Inflammatory macrophage (primary cell): ENCODE measurements around the gene NTSR2.

Experiments used
- DNase-seq, 2 donors: peaks; one replicate each; pipeline ENCODE4 v3.0.0-alpha.2; 2020 to 2022
- total RNA-seq, 18 experiments: gene quantifications; one replicate each; lab custom pipeline; 2026; ENCODE audit warnings: mixed read lengths in 6 of 18, inconsistent platforms in 2 of 18; lab: John Stamatoyannopoulos, UW

The NTSR2 gene
- 0 to 0.04 (median 0) reads per million in 18 experiments for total RNA-seq

DNA sequence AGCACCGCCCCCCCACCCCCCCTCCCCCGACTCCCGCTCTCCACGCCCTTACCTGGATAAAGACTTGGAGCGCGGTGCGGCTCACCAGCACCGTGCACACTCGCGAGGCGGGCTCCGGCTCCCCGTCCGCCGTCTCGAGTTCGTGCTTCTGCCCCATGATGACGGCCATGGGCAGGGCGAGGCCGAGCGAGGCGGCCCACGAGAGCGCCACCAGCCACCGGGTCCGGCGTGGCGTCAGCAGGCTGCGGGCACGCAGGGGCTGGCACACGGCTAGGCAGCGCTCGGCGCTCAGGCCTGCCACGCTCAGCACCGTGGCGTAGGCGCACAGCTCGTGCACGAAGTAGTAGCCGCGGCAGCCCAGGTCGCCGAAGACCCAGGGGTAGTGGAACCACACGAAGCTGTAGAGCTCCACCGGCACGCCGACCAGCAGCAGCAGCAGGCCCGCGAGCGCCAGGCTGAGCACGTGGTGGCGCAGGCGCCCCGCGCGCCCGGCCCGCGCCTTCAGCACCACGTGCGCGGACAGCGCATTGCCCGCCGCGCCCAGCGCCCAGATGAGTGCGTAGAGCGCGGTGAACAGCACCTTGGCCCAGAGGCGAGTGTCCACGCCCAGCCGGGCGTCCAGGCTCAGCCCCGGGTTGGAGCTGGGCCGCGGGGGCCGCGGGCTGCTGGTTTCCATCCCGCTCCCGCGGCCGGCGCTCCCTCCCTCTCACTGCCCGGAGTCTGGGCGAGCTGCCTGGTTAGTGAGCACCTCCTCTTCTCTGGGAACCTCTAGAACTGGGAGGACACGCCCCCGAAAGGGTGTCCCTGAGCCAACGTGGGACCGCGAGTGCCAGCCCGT is at the start of gene NTSR2:
Gene NTSR2, minus strand, starts transcription at position 742 of the 838 bp plus-strand sequence. Its CDS starts 66 bp downstream, at position 676.
- peak; percentile 25 to 54 for DNase-seq

DNA sequence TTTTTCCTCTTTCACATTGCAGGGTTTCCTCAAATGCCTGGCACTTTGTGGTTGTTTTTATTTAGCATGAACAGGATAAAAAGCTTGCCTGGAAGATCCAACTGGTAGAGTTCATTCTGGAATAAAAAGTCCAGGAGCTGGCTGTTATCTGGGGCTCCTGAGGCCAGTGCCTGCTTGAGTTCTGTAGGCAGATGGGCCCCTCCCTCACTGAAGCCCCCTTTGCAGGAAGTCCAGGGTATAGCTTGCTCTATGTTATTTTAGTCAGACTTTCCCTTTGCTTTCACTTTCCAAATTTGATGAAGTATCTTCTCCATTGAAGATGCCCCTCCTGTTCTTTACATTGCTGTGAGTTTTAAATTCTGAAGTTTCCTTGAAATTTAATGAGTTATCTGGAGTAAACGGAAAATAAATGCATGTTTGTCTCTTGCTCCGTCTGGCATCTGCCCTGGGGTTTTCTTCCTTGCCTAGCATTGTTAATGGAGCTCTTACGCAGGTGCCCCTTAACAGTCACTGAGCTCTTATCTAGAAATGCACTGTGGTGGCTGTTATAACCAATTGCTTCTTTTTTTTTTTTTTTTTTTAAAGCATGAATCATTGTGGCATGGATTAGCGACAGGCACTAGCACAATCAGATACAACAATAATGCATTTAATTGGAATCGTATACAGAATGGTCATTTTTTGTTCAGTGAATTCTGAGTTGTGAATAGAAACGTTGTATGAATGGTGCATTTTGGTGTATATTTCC is 49.4 kb upstream of the NTSR2 start:
- DNase-seq: no peak

DNA sequence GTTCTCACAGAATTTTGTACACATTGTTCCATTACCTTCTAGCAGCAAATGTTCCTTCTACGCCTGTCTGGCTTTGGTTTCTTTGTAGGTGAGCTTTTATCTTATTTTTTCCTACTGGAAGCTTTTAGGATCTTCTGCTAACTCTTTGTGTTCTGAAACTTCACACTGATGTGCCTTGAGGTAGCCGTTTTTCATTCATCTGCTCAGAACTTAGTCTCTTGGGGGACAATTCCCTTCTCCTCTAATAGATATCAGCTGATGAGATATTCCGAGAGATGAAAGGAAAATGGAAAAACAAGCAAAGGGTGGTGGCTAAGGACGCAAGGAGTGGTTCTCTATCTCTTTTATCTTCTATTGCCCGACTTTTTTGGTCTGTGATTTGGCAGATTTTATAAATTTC is 48.6 kb upstream of the NTSR2 start:
- DNase-seq: no peak

DNA sequence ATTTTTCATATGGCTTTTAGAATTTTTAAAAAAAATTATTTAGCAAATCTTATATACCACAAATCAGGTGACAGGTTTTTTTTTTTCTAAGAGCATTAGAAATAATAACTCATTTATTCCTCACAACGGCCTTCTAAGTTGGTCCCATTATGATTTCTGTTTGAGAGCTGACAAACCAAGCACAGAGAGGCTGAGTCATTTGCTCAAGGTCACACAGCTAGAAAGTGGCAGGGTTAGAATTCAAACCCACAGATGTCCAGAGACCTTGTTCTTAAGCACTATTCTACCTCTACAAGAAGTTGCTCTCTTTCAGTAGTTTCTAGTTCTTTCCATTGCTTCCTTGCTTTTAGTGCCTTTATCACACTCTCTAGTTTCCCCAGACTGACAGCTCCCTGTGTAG is 47.6 kb upstream of the NTSR2 start:
- no peak for DNase-seq

- peak in 1 of 2 donors; percentile 32 for DNase-seq
These were observed 46.8 kb upstream of the NTSR2 start for GRCh38 chr2:11716689-11717321.

GRCh38 chr2:11715987-11716652 is 46.1 kb upstream of the NTSR2 start:
- no peak for DNase-seq

DNA sequence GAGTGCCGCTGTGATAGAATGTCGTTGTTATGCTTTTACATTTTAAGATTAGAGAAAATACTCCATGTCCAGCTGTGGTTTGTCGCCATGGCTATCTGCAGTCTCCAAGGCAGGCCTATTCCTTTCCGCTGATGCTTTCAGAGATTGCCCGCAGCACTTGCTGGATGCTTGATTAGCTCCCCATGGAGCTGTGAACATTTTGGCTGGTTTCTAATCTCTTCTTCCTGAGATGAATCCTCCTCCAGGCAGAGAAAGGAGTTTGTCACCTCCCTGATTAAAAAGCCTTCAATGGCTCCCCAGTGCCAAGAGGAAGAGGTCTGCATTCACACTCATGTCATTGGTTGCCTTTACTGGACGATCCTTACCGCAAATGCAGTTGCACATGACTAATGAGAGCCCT is 43.8 kb upstream of the NTSR2 start:
- no peak for DNase-seq

GRCh38 chr2:11712866-11713265 is 42.9 kb upstream of the NTSR2 start:
- no peak for DNase-seq

GRCh38 chr2:11711751-11712150 is 41.8 kb upstream of the NTSR2 start:
- DNase-seq: peak; percentile 45 to 70

- DNase-seq: no peak
These were observed 41.3 kb upstream of the NTSR2 start for GRCh38 chr2:11711354-11711716.

DNA sequence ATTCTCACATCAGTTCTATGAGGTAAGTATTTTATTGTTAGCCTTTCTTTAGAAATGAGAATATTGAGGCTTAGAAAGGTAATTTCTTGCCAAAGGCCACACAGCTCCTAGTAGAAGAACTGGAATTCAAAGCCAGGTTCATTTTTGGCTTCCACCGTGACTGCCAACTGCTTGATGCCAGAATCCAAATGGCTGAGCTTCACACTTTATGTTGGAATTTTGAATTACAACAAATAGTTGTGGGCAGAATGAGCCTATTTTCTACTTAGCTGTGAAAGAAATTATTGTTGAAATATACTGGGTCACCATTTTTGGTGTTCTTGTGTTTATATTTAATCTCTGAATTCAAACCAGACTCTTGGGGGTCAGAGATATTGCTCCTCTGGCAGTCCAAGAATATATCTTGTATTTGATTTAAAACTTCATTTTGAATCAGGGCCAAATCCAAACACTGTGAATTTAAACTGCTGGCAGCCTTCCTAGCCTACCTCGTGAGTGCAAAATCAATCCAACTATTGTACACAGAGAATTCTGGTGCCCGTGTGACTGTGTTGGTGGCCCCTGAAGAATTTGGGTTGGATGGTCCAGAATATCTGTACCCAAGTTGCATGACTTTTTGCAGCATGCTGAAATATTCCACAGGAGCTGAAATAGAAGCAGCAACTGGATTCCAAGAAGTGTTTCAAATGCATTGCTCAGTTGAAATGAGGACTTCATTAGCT is 40.8 kb upstream of the NTSR2 start:
- peak in 1 of 2 donors; percentile 50 for DNase-seq

- DNase-seq: no peak
These were observed 40.2 kb upstream of the NTSR2 start for GRCh38 chr2:11710210-11710609.

GRCh38 chr2:11709293-11709692 is 39.3 kb upstream of the NTSR2 start:
- DNase-seq: no peak

DNA sequence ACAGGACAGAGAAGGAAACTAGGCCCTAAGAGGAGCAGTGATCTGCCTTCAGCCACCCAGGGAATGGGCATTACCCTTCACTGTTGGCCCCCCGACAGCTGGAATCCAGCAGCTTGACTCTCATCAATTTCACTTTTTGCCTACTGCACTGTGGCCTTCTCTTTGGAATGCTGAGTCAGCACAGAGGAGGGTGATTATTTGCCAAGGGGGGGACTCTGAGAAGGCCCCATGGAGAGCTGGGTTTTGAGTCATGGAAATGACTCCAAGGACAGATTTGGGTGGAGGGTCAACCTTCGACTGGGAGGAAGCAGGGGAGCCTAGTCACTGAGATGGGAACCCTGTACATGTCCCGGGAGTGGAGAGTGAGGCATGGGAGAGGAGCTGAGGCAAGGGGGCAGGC is 38.1 kb upstream of the NTSR2 start:
- DNase-seq: no peak

DNA sequence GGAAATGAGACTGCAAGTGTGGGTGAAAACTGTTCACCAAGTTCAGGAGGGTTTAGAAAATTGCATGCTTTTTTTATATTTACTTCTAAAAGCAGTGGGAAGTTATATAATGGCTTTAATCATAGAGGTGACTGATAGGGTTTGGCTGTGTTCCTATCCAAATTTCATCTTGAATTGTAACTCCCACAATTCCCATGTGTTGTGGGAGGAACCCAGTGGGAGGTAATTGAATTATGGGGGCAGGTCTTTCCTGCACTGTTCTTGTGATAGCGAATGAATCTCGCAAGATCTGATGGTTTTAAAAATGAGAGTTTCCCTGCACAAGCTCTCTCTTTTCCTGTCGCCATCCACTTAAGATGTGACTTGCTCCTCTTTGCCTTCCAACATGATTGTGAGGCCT is 35.7 kb upstream of the NTSR2 start:
- no peak for DNase-seq

GRCh38 chr2:11705063-11705462 is 35.1 kb upstream of the NTSR2 start:
- no peak for DNase-seq

DNA sequence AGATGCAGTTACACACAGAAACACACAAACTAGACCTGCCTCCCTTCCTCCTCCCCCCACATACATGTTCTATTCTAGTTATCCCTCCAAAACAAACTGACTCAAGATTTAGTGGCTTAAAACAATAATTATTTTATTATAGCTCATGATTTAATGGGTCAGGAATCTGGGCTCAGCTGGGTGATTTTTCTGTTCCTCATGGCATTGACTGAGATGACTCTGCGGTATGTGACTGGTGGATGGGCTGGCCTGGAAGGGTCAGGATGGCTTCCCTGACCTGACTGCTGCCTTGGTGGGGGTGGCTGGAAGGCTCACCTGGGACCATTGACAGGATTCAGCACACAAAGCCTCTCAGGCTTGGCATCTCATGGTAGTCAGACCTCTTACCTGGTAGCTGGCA is 33.7 kb upstream of the NTSR2 start:
- DNase-seq: no peak

DNA sequence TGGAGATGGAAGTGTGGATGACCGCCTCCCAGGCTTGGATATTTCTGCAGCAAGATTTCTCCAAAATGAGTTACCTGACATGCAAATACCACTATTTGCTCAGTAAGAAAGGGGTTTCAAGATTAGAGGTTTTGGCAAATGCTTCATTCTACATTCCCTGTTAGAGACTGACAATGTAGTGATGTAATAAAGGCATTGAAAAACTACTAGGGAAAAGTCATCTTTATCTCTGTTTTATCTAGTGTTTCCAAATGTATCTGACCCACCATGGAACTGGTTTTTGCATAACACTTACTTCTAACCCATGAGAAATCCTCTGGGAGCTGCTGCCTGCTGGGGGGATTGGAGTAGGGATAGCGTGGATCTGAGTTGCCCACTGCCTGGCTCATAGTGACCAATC is 33.0 kb upstream of the NTSR2 start:
- DNase-seq: no peak

DNA sequence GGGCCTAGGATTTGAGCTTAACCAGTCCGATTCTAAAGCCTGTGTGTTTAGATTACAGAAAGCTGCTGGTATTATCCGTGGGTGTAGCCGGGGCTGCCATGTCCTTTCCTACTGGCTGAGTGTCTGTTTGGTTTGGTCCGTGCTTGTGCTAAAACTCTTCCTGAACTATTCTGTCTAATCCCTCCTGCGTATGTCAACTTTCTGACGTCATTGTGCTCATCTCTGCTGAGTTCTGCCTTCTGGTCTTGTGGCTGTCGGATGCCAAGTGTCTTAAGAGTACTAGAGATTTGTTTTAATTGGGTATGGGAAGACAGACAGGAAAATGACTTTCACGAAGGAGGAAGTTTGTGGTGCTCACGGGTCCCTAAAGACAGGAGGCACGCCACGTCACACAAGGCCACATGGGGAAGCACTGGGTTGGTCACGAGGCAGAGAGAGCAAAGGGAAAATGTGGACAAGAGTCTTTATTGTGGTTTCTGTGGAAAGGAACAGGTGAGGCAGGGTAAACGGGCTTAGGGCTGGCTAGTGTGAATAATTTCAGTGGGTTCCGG is 31.8 kb upstream of the NTSR2 start:
- DNase-seq: peak; percentile 90 to 95

GRCh38 chr2:11701206-11701605 is 31.2 kb upstream of the NTSR2 start:
- DNase-seq: no peak

DNA sequence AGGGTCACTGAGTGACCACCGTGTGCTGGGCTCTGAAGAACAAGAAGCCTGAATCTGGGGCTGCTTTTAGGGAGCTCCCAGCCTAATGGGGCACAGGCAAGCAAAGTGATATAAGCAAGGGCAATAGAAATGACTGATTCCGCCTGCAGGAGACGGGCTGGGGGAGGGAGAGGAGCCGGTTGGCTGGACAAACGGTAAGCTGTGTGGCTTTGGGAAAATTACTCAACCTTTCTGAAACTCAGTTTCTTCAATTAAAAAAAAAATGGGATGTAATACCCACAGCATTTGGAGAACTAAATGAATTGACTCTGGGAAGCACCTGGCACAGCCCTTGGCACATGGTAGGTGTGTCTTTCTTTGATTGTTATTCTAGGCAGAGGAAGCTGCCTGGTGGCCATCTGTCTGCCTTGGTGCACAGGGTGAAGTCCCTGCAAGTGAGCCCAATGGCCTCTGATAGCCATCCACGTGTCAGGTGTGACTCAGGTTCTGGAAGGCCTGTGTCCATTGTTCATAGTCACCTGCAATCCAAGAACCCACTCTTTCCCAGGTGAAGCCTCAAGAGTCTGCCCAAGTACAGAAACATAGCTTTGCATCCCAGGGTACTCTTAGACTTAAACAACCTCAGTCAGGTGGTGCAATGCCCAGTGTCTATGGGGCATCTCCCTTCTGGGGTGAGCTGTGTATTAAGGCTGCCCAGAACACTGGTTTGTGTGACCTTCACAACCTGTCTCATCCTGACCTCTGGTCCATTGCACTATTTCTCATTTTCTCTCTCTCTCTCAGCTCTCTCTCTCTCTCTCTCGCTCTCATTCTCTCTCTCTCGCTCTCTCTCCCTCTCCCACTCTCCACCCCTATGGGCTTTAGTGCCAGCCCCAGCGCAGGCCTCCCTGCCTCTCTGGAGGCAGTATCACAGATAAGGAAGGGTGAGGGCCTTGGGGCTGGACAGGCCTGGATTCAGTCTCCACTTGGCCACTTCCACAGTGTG is 30.0 kb upstream of the NTSR2 start:
- DNase-seq: no peak
